Endodermal cell (in vitro differentiated cells): ENCODE results near the gene TPCN2. TPM values are rescaled to one million over a fixed set of nuclear protein-coding genes. Genes with fewer than 3 reads are reported as not detected.

Experiments
- DNase-seq: peaks from one replicate; pipeline ENCODE4 v3.0.0-alpha.2; 2017
- H3K27ac ChIP-seq: 2 replicates; pipeline ENCODE4 v1.5.1; 2013; ENCODE audit warnings: mild to moderate bottlenecking, low read depth, low read length, moderate library complexity
- H3K27me3 ChIP-seq: 2 replicates; pipeline ENCODE4 v1.6.1; 2013; ENCODE audit warnings: mild to moderate bottlenecking, low read length, moderate library complexity; ENCODE audit not compliant: insufficient read depth, control insufficient read depth, poor library complexity, severe bottlenecking
- H3K36me3 ChIP-seq: 2 replicates; pipeline ENCODE4 v1.7.0; 2013; ENCODE audit warnings: mild to moderate bottlenecking, low read length, moderate library complexity; ENCODE audit not compliant: control insufficient read depth, insufficient read depth
- H3K4me1 ChIP-seq: one replicate; pipeline ENCODE4 v1.7.0; 2013; ENCODE audit warnings: low read length; ENCODE audit not compliant: control insufficient read depth, insufficient read depth
- H3K4me3 ChIP-seq: 2 replicates; pipeline ENCODE4 v1.5.1; 2013; ENCODE audit warnings: mild to moderate bottlenecking, low read length, moderate library complexity
- H3K9ac ChIP-seq: 2 replicates; pipeline ENCODE4 v1.6.1; 2013; ENCODE audit warnings: mild to moderate bottlenecking, low read length, moderate library complexity; ENCODE audit not compliant: poor library complexity, severe bottlenecking; ENCODE audit errors: extremely low read depth
- H3K9me3 ChIP-seq: 2 replicates; pipeline ENCODE4 v1.6.1; 2013; ENCODE audit warnings: mild to moderate bottlenecking, low read length, moderate library complexity; ENCODE audit not compliant: control insufficient read depth
- H3K27ac Mint-ChIP-seq: 2 replicates; pipeline ENCODE4 v1.8.0; 2020; ENCODE audit warnings: mixed read lengths
- H3K27me3 Mint-ChIP-seq: 2 replicates; pipeline ENCODE4 v1.8.0; 2021; ENCODE audit warnings: mild to moderate bottlenecking, mixed read lengths; ENCODE audit not compliant: insufficient read depth
- H3K36me3 Mint-ChIP-seq: 2 replicates; pipeline ENCODE4 v1.8.0; 2020; ENCODE audit warnings: low read depth, mixed read lengths
- H3K4me1 Mint-ChIP-seq: 2 replicates; pipeline ENCODE4 v1.8.0; 2020; ENCODE audit warnings: mixed read lengths
- H3K4me3 Mint-ChIP-seq: 2 replicates; pipeline ENCODE4 v1.8.0; 2020; ENCODE audit warnings: mild to moderate bottlenecking, moderate library complexity, mixed read lengths
- H3K9me3 Mint-ChIP-seq: 2 replicates; pipeline ENCODE4 v1.8.0; 2020; ENCODE audit warnings: mild to moderate bottlenecking, mixed read lengths
- WGBS, 2 experiments: methylation state at CpG; one replicate each; pipeline versions ENCODE4 v1.1.5 to v1.1.7; 2013; ENCODE audit warnings: missing lambda C conversion rate in 2 of 2, mixed read lengths in 1 of 2; ENCODE audit not compliant: insufficient coverage in 1 of 2, insufficient read length in 1 of 2; 5-methylcytosine and 5-hydroxymethylcytosine counted together
- total RNA-seq, 2 donors: library from RNA; stranded (reverse); fragmentation: NEBNext Ultra II Directional in 1 of 2; extraction: Animal tissue kit (Norgen Biotek cat#: 25700) in 1 of 2; gene quantifications; 2 replicates in 1 of 2; 3 replicates in 1 of 2; pipeline ENCODE4 v1.2.1, GENCODE V29; 2021
- TF ChIP-seq, protein P1 (sequence below): fragments of 200-600 bp; sonication (generic); conservative IDR thresholded peaks from 2 replicates; pipeline ENCODE4 v1.5.0; 2021; ENCODE audit warnings: antibody characterized with exemption, mild to moderate bottlenecking

TPCN2 gene
- total RNA-seq, 2 donors from 2014 or later: 20.7 to 27.9 TPM

DNA sequence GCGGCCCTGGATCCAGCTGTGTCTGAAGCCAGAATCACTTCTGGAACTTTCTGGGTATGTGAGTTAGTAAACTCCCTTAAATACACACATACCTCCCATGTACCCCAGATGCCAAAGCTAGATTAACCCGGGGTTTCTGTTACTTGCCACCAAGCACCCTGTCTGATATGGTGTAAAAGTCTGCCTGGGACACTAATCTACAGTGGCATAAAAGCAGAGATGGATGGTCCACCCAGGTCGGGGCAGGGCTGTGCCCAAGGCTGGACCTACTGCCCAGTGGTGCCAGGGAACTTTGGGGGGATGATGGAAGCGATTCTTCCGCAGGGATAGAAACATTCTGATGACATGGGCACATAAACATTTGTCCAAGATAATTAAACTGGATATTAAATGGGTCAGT lies 48.3 kb upstream of the TPCN2 start:
- Mint-ChIP-seq H3K4me1 (no peaks in the 10 kb centered on the region), H3K27ac (no peak overlapping the region), H3K9me3 (no peaks in the 10 kb centered on the region), H3K36me3 (no peaks in the 10 kb centered on the region), H3K4me3 (no peak overlapping the region), H3K27me3 (no peaks in the 10 kb centered on the region)
- Histone ChIP-seq H3K4me3 (no peak overlapping the region), H3K27ac (no peak overlapping the region), H3K9me3 (no peaks in the 10 kb centered on the region), H3K9ac (no peak overlapping the region), H3K4me1 (peaks cover 6% of the 10 kb centered on the region), H3K36me3 (no peaks in the 10 kb centered on the region), H3K27me3 (no peaks in the 10 kb centered on the region)
- peak; percentile 12 for DNase-seq
- 94 to 100% methylated on average over 2 to 5 of the region's 5 CpGs for WGBS, 2 experiments
- TF ChIP-seq, protein P1, sequence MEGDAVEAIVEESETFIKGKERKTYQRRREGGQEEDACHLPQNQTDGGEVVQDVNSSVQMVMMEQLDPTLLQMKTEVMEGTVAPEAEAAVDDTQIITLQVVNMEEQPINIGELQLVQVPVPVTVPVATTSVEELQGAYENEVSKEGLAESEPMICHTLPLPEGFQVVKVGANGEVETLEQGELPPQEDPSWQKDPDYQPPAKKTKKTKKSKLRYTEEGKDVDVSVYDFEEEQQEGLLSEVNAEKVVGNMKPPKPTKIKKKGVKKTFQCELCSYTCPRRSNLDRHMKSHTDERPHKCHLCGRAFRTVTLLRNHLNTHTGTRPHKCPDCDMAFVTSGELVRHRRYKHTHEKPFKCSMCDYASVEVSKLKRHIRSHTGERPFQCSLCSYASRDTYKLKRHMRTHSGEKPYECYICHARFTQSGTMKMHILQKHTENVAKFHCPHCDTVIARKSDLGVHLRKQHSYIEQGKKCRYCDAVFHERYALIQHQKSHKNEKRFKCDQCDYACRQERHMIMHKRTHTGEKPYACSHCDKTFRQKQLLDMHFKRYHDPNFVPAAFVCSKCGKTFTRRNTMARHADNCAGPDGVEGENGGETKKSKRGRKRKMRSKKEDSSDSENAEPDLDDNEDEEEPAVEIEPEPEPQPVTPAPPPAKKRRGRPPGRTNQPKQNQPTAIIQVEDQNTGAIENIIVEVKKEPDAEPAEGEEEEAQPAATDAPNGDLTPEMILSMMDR: no peak

GRCh38 chr11:69000831-69001242 lies 47.9 kb upstream of the TPCN2 start:
- Mint-ChIP-seq H3K4me3 (no peak overlapping the region), H3K27me3 (no peaks in the 10 kb centered on the region), H3K9me3 (no peaks in the 10 kb centered on the region), H3K4me1 (no peaks in the 10 kb centered on the region), H3K36me3 (no peaks in the 10 kb centered on the region), H3K27ac (no peak overlapping the region)
- Histone ChIP-seq H3K27ac (no peak overlapping the region), H3K27me3 (no peaks in the 10 kb centered on the region), H3K9ac (no peak overlapping the region), H3K4me3 (no peak overlapping the region), H3K4me1 (peaks cover 6% of the 10 kb centered on the region), H3K9me3 (no peaks in the 10 kb centered on the region), H3K36me3 (no peaks in the 10 kb centered on the region)
- TF ChIP-seq, protein P1: peak; percentile 68
- WGBS, 2 experiments: 75 to 93% methylated on average over 4 to 8 of the region's 8 CpGs
- DNase-seq: peak; percentile 44

DNA sequence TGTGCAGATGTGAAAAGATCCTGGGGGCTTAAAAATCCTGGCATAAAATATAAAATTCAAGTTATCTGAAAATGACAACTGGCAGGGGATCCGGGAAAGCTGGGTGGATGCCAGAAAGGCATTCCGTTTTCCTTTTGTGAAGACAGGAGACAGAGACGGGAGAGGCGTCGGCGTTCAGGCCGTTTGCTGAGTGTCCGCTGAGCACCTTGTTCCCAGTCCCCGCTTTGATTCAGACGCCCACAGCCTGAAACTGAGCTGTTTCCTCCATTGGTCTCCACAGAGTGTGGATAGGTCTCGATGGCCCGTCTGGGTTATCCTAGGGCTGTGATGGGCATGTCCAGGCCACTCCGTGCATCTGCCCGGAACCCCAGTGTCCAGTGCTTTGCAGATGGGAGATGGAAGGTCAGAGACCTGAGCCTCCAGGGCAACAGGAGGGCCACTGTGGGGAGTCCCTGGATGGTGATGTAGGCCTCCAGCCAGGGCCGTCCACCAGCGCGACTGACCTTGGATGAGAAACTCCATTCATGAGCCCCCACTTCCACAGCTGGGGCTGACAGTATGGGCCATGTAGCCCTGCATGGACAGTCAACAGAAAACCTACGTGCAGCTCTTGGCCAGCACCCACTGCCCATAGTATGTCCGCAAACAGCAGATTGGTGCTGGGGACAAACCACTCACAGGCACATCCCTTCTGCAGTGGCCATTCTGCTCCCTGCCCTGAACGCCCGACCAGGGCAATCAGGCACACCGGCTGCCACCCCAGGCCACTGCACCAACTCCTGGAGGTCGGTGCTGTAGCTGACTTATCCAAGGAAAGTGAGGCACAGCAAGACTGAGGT lies 47.3 kb upstream of the TPCN2 start:
- no peaks in the 10 kb centered on the region for H3K27me3 ChIP-seq
- peaks cover 6% of the 10 kb centered on the region for H3K4me1 ChIP-seq
- WGBS, 2 experiments: 89 to 90% methylated on average over 14 to 23 of the region's 23 CpGs
- H3K36me3 ChIP-seq: no peaks in the 10 kb centered on the region
- DNase-seq: peak; percentile 38
- no peak overlapping the region for H3K9ac ChIP-seq
- Mint-ChIP-seq H3K27ac (no peak overlapping the region), H3K4me1 (no peaks in the 10 kb centered on the region), H3K27me3 (no peaks in the 10 kb centered on the region), H3K9me3 (no peaks in the 10 kb centered on the region), H3K4me3 (no peak overlapping the region), H3K36me3 (no peaks in the 10 kb centered on the region)
- no peak overlapping the region for H3K27ac ChIP-seq
- no peaks in the 10 kb centered on the region for H3K9me3 ChIP-seq
- TF ChIP-seq, protein P1: no peak
- H3K4me3 ChIP-seq: no peak overlapping the region
